Measurements from ENCODE around the gene FAM193B. TPM values are rescaled to one million over a fixed set of nuclear protein-coding genes. Genes with fewer than 3 reads are reported as not detected.

Gene FAM193B
- total and polyA plus RNA-seq, 9 of the 15 experiments (the other 6 are each of a cell fraction or from before 2014, with no cell fraction given), result 4.4 to 76.4 (median 37.3) TPM

GRCh38 chr5:177529247-177530203 lies 24.8 kb downstream of the FAM193B start (continued):
- TF ChIP-seq GTF2F1 (IDR thresholded peaks at IDR 0.05; ENCODE audit: low read depth, low read length) (no peak), ZNF232 (CRISPR knock-in tag; IDR thresholded peaks at IDR 0.05) (no peak), NFE2L1 (tag; IDR thresholded peaks at IDR 0.05; ENCODE audit: borderline replicate concordance, low read depth) (no peak), PHF20 (IDR thresholded peaks at IDR 0.05; ENCODE audit: partially characterized antibody) (no peak), TCF15 (CRISPR knock-in tag; IDR thresholded peaks at IDR 0.05) (no peak), BRCA1 (IDR thresholded peaks at IDR 0.05) (no peak), BRCA1 (CRISPR knock-in tag; IDR thresholded peaks at IDR 0.05) (no peak), CC2D1A (IDR thresholded peaks at IDR 0.05) (peak; percentile 67; the same call in 1 of the 2 replicates), ZBED1 (IDR thresholded peaks at IDR 0.05) (no peak), CBX1 (IDR thresholded peaks at IDR 0.05; ENCODE audit: low read depth) (no peak), ZKSCAN8 (CRISPR knock-in tag; IDR thresholded peaks at IDR 0.05) (peak; percentile 86; the same call in 1 of the 2 replicates), CTBP1 (IDR thresholded peaks at IDR 0.05; ENCODE audit: borderline replicate concordance) (peak; percentile 79), RHOXF2B (CRISPR knock-in tag; conservative IDR thresholded peaks at IDR 0.05) (no peak), PRPF4 (IDR thresholded peaks at IDR 0.05; ENCODE audit: insufficient read depth, low read depth, low read length, poor library complexity, severe bottlenecking) (no peak), TRIM25 (IDR thresholded peaks at IDR 0.05; ENCODE audit: borderline replicate concordance) (no peak), ZNF511 (CRISPR knock-in tag; IDR thresholded peaks at IDR 0.05) (no peak), U2AF2 (optimal IDR thresholded peaks at IDR 0.05; ENCODE audit: low read depth, low read length) (no peak), CBX8 (IDR thresholded peaks at IDR 0.05; ENCODE audit: borderline replicate concordance, extremely low read depth, low read depth, low read length, poor library complexity, severe bottlenecking) (no peak), ETS1 (conservative IDR thresholded peaks at IDR 0.05; ENCODE audit: control insufficient read depth, low read depth, low read length) (no peak), PREB (CRISPR knock-in tag; IDR thresholded peaks at IDR 0.05) (no peak; the same call in 1 of the 2 replicates), ARID2 (IDR thresholded peaks at IDR 0.05) (no peak), ZNF175 (CRISPR knock-in tag; IDR thresholded peaks at IDR 0.05; ENCODE audit: low read depth) (no peak)

All from K562 (cell line).